GM13977 (cell line): ENCODE data around the gene ADH1C.

Experiments used
- DNase-seq: peaks from one replicate; pipeline ENCODE4 v3.0.0; 2012; ENCODE audit warnings: low spot score
- CTCF ChIP-seq: IDR thresholded peaks from 2 replicates; pipeline ENCODE4 v1.5.1; 2012; ENCODE audit warnings: mild to moderate bottlenecking, control low read depth; ENCODE audit not compliant: insufficient read depth; ENCODE audit errors: extremely low read depth, missing control alignments
- in situ Hi-C: fragments of 300-500 bp; cut with MboI; formaldehyde crosslinking; loops from one replicate; pipeline ENCODE4 v1.12.0; 2022; ENCODE audit warnings: low sequenced_read_pairs, low pct_unique_long_range_greater_than_20kb, mixed read lengths, inconsistent platforms; ENCODE audit not compliant: unreplicated experiment

Gene ADH1C

GRCh38 chr4:99389606-99390005 lies 37.1 kb upstream of the ADH1C start:
- no peak for TF ChIP-seq CTCF
- in situ Hi-C loops, result no loop called here
- DNase-seq, result no peak

GRCh38 chr4:99383833-99384392 lies 31.4 kb upstream of the ADH1C start:
- DNase-seq, result no peak
- in situ Hi-C loops, result no loop called here
- TF ChIP-seq CTCF, result no peak

GRCh38 chr4:99383399-99383798 lies 30.9 kb upstream of the ADH1C start:
- no peak for TF ChIP-seq CTCF
- in situ Hi-C loops, result no loop called here
- DNase-seq, result no peak

GRCh38 chr4:99382745-99383360 lies 30.3 kb upstream of the ADH1C start:
- TF ChIP-seq CTCF, result no peak
- in situ Hi-C loops, result no loop called here
- no peak for DNase-seq

GRCh38 chr4:99381588-99382175 lies 29.1 kb upstream of the ADH1C start:
- DNase-seq, result no peak
- no peak for TF ChIP-seq CTCF
- in situ Hi-C loops, result no loop called here

GRCh38 chr4:99379571-99379970 lies 27.0 kb upstream of the ADH1C start:
- in situ Hi-C loops, result no loop called here

More at GRCh38 chr4:99379571-99379970, 27.0 kb upstream of the ADH1C start:
- no peak for TF ChIP-seq CTCF
- DNase-seq, result no peak
